Ectodermal cell (in vitro differentiated cells): Measurements from ENCODE around the gene VAMP5.

Experiments
- H3K27ac ChIP-seq: 2 replicates; pipeline ENCODE4 v1.7.0; 2013; ENCODE audit warnings: mild to moderate bottlenecking, low read depth, low read length; ENCODE audit not compliant: insufficient read depth, poor library complexity, severe bottlenecking
- H3K27me3 ChIP-seq: 2 replicates; pipeline ENCODE4 v1.7.0; 2013; ENCODE audit warnings: mild to moderate bottlenecking, low read length; ENCODE audit not compliant: insufficient read depth, control insufficient read depth, poor library complexity, severe bottlenecking
- H3K36me3 ChIP-seq: one replicate; pipeline ENCODE4 v1.7.0; 2013; ENCODE audit warnings: low read length; ENCODE audit not compliant: control insufficient read depth, insufficient read depth
- H3K4me1 ChIP-seq: one replicate; pipeline ENCODE4 v1.7.0; 2013; ENCODE audit warnings: low read length; ENCODE audit not compliant: control insufficient read depth, insufficient read depth
- H3K4me3 ChIP-seq: 2 replicates; pipeline ENCODE4 v1.7.0; 2013; ENCODE audit warnings: low read depth, low read length, control low read depth; ENCODE audit not compliant: insufficient read depth
- H3K9me3 ChIP-seq: 2 replicates; pipeline ENCODE4 v1.7.0; 2013; ENCODE audit warnings: mild to moderate bottlenecking, low read length, moderate library complexity; ENCODE audit not compliant: control insufficient read depth
- WGBS, 2 experiments: methylation state at CpG; one replicate each; pipeline ENCODE4 v1.1.7; 2013; ENCODE audit warnings: missing lambda C conversion rate in 2 of 2; 5-methylcytosine and 5-hydroxymethylcytosine counted together

Gene VAMP5

GRCh38 chr2:85561280-85562212, 22.7 kb upstream of the VAMP5 start, which contains the start of gene GGCX:
Gene GGCX, minus strand, starts transcription at chr2:85561493. Its CDS starts 65 bp downstream, at chr2:85561428.
- no peaks in the 10 kb centered on the region for H3K9me3 ChIP-seq
- peak within 1 kb of the TSS; percentile 89 for H3K27ac ChIP-seq
- H3K27me3 ChIP-seq, result no peaks in the 10 kb centered on the region
- peak within 1 kb of the TSS; percentile 87 for H3K4me3 ChIP-seq
- peaks cover 5% of the 10 kb centered on the region for H3K4me1 ChIP-seq
- 9 to 10% methylated on average over 64 of the region's 64 CpGs for WGBS, 2 experiments
- no peaks in the 10 kb centered on the region for H3K36me3 ChIP-seq

- H3K27me3 ChIP-seq, result peaks cover 15% of the 10 kb centered on the region
- 89 to 93% methylated on average over 5 of the region's 5 CpGs for WGBS, 2 experiments
- no peaks in the 10 kb centered on the region for H3K36me3 ChIP-seq
- no peak overlapping the region for H3K4me3 ChIP-seq
- no peak overlapping the region for H3K27ac ChIP-seq
- no peaks in the 10 kb centered on the region for H3K9me3 ChIP-seq
- peaks cover 5% of the 10 kb centered on the region for H3K4me1 ChIP-seq
These were observed 20.1 kb upstream of the VAMP5 start for GRCh38 chr2:85564144-85564563.

GRCh38 chr2:85566265-85566664, 18.0 kb upstream of the VAMP5 start:
- H3K27me3 ChIP-seq, result peaks cover 36% of the 10 kb centered on the region
- 85 to 95% methylated on average over 4 of the region's 4 CpGs for WGBS, 2 experiments

GRCh38 chr2:85575739-85576138, 8.5 kb upstream of the VAMP5 start:
- Histone ChIP-seq H3K9me3 (no peaks in the 10 kb centered on the region), H3K4me1 (peaks cover 27% of the 10 kb centered on the region), H3K27ac (no peak overlapping the region), H3K36me3 (no peaks in the 10 kb centered on the region), H3K27me3 (peaks cover 25% of the 10 kb centered on the region), H3K4me3 (no peak overlapping the region)
- WGBS, 2 experiments, result 91 to 92% methylated on average over 8 of the region's 8 CpGs

More at GRCh38 chr2:85566265-85566664, 18.0 kb upstream of the VAMP5 start:
- Histone ChIP-seq H3K36me3 (no peaks in the 10 kb centered on the region), H3K4me3 (no peak overlapping the region), H3K27ac (no peak overlapping the region), H3K9me3 (no peaks in the 10 kb centered on the region), H3K4me1 (no peaks in the 10 kb centered on the region)

DNA sequence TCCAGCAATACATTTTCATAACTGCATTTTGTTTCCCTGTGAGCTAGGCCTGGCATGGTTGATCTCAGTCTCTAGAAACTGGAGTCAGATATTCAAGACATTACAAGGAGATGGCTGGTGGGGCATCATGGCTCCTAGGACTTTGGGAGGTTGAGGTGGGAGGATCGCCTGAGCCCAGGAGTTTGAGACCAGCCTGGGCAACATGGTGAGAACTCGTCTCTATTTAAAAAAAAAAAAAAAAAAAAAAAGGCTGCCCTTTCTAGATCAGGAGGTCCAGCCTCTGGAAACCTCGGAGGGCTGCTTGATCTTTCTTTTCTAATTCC, 7.2 kb upstream of the VAMP5 start:
- Histone ChIP-seq H3K27me3 (peaks cover 12% of the 10 kb centered on the region), H3K4me3 (no peak overlapping the region), H3K9me3 (no peaks in the 10 kb centered on the region), H3K27ac (no peak overlapping the region), H3K36me3 (no peaks in the 10 kb centered on the region), H3K4me1 (peaks cover 27% of the 10 kb centered on the region)
- 61 to 70% methylated on average over 3 of the region's 3 CpGs for WGBS, 2 experiments

DNA sequence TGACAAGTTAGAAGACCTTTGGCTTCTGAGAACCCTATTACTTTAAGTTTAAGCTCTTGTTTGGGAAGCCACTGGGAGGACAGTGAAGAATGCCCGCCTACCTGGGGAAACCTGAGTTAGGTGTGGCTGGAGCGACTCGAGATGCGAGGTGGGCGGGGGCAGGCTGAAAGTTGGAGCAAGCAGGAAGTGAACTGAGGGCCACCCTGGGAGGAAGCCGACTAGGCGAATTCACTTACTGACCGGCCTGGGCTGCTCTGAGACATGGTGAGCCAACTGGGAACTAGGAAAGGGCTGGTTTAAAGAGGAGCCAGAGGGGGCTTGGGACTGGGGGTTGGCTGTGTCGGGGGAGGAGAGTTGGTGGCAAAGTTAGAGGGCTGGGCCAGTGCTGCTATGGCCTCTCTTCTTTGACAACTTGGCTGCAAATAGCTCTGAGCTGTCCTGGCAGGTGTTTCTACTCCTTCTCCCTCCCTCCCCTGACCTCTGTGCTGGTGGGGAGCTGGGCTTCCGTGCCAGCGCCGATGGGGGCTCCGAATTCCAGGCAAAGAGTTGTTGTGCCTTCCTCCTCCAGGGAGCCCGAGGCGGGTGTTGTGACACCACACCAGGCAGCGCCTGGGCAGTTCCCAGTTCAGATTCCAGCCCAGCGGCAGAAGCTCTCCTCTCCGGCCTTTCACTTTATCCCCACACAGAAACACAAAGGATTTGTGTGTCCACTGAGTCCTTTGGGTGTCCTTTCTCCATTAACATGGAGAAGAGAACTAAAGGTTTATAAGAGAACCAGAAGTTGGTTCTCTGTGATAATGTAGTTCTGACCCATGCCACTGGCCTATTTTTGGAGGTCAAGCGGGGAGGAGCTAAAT, 6.6 kb upstream of the VAMP5 start, which contains the start of gene VAMP8:
Gene VAMP8, plus strand, starts transcription at position 201 of the 857 bp plus-strand sequence. Its CDS starts 61 bp downstream, at position 262.
- no peak within 1 kb of the TSS for H3K4me3 ChIP-seq
- H3K36me3 ChIP-seq, result no peaks in the 10 kb centered on the region
- H3K9me3 ChIP-seq, result no peaks in the 10 kb centered on the region
- no peak within 1 kb of the TSS for H3K27ac ChIP-seq
- peaks cover 9% of the 10 kb centered on the region for H3K27me3 ChIP-seq
- 23 to 24% methylated on average over 19 of the region's 19 CpGs for WGBS, 2 experiments
- H3K4me1 ChIP-seq, result peaks cover 27% of the 10 kb centered on the region

GRCh38 chr2:85578243-85579180, 5.7 kb upstream of the VAMP5 start:
- Histone ChIP-seq H3K9me3 (no peaks in the 10 kb centered on the region), H3K27me3 (peaks cover 15% of the 10 kb centered on the region), H3K4me1 (peaks cover 27% of the 10 kb centered on the region), H3K36me3 (no peaks in the 10 kb centered on the region), H3K27ac (peak overlapping the region; percentile 39), H3K4me3 (no peak overlapping the region)
- WGBS, 2 experiments, result 64 to 65% methylated on average over 19 of the region's 19 CpGs

GRCh38 chr2:85579266-85579935, 4.8 kb upstream of the VAMP5 start:
- Histone ChIP-seq H3K4me3 (no peak overlapping the region), H3K9me3 (no peaks in the 10 kb centered on the region), H3K27ac (peak overlapping the region; percentile 52), H3K4me1 (peaks cover 27% of the 10 kb centered on the region), H3K27me3 (peaks cover 24% of the 10 kb centered on the region), H3K36me3 (no peaks in the 10 kb centered on the region)
- WGBS, 2 experiments, result 19 to 27% methylated on average over 6 of the region's 6 CpGs

DNA sequence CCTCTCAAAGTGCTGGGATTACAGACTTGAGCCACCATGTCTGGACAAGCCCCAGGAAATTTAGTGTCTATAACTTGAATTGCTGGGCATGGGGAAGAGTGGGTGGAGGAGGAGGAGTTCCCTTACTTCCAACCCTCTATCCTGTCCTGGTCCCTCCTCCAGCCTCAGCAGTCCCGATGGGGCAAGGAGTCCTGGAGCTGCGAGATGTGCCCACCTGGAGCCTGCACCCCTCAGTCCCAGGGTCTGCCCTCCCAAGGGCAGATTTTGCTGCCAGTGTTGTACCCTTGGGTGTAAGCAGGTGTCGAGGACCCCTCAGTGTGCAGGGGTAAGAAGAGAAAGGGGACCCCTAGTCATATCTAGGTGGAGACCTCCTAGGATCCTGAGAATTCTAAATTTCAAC, 4.0 kb upstream of the VAMP5 start:
- H3K4me3 ChIP-seq, result no peak overlapping the region
- H3K4me1 ChIP-seq, result peaks cover 27% of the 10 kb centered on the region
- no peak overlapping the region for H3K27ac ChIP-seq
- H3K27me3 ChIP-seq, result peaks cover 32% of the 10 kb centered on the region
- no peaks in the 10 kb centered on the region for H3K9me3 ChIP-seq
- no peaks in the 10 kb centered on the region for H3K36me3 ChIP-seq
- 85 to 90% methylated on average over 3 of the region's 3 CpGs for WGBS, 2 experiments
